ENCODE measurements around the gene LIMS4.
"Not testable (repeated sequence)": the region's sequence is repeated elsewhere in the genome, so short reads cannot be mapped to it uniquely, and the experiment has no call there.

DNA sequence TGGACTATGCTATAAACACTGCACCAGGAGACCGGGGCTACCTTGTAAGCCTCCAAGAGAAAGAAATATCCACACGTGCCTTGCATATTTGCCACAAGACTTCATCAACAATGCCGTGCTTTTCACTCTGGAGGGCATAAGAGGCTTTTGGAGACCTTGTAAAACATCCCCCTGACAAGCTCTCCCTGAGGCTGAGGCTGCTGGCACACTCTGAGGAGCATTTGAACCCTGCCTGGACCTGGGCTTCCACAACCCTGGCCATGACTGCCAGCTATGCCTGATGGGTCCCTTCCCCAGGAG lies 393 bp upstream of the LIMS4 start:
- not testable (repeated sequence) for TF ChIP-seq YY1 (IDR thresholded peaks at IDR 0.05; ENCODE audit: insufficient read depth, insufficient read length); ZNF274 (IDR thresholded peaks at IDR 0.05; ENCODE audit: low read depth, low read length); SUZ12 (IDR thresholded peaks at IDR 0.05; ENCODE audit: extremely low read depth, insufficient read depth, insufficient read length)
